Measurements from ENCODE around the gene DPP10.

DPP10 gene

DNA sequence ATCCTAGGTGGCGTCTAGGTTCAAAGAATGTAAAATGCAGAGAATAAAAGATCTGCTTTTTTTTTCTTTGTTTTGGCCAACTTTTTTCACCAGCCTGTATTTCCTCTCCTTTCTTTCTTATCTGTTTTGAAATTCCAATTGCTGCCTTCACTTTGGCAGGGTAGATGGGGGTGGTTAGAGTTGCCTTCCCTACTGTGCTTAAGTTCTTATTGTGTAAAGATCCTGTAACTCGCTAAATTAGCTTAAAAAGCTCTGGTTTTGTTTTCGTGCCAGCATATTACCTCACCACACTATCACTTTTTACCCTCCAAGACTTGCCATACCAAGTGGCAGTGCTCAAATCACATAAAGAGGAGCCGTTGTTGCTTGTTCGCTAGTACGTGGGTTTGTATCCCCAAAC is 921.7 kb downstream of the DPP10 start:
- no peak overlapping the region for H3K4me3 ChIP-seq (replicated peaks in 1 of 2; ENCODE audit: low read depth in 2 of 2, low read length in 2 of 2)
- no peak for DNase-seq (ENCODE audit: low read depth in 2 of 2)
- TF ChIP-seq, protein P1, sequence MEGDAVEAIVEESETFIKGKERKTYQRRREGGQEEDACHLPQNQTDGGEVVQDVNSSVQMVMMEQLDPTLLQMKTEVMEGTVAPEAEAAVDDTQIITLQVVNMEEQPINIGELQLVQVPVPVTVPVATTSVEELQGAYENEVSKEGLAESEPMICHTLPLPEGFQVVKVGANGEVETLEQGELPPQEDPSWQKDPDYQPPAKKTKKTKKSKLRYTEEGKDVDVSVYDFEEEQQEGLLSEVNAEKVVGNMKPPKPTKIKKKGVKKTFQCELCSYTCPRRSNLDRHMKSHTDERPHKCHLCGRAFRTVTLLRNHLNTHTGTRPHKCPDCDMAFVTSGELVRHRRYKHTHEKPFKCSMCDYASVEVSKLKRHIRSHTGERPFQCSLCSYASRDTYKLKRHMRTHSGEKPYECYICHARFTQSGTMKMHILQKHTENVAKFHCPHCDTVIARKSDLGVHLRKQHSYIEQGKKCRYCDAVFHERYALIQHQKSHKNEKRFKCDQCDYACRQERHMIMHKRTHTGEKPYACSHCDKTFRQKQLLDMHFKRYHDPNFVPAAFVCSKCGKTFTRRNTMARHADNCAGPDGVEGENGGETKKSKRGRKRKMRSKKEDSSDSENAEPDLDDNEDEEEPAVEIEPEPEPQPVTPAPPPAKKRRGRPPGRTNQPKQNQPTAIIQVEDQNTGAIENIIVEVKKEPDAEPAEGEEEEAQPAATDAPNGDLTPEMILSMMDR (IDR thresholded peaks at IDR 0.05; ENCODE audit: low read depth, low read length) = no peak

DNA sequence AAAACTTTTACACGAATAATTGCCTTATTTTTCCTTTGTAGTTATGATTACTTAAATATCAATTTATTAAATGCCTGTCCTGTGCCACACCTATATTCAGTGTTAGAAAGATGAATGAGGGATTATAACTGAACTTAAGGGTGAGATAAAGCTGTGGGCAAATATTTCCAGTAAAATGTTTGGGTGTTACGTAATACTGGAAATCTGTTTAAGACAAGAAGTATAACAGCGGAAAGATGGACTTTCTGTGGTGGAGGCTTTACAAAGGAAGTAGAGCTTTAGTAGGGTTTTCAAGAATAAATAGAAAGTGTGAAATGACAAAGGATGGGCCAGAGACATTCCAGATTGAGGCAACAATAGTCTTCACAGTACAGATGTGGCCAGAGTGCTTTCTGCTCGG is 927.0 kb downstream of the DPP10 start:
- peak in 1 of 2 donors; percentile 0 for DNase-seq (ENCODE audit: low read depth in 2 of 2)
- TF ChIP-seq, protein P1 (IDR thresholded peaks at IDR 0.05; ENCODE audit: low read depth, low read length) = no peak
- H3K4me3 ChIP-seq (replicated peaks in 1 of 2; ENCODE audit: low read depth in 2 of 2, low read length in 2 of 2) = no peak overlapping the region

DNA sequence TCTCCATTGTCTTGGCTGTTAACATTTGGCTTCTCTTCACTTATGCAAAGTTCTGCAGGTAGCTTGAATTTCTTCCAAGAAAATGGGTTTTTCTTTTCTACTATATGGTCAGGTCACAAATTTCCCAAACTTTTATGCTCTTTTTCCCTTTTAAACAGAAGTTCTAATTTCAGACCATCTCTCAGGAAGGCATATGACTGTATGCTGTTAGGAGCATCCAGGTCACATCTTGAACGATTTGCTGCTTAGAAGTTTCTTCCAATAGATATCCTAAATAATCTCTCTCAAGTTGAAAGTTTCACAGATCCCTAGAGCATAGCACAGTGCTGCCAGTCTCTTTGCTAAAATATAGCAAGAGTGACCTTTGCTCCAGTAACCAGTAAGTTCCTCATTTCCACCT is 932.5 kb downstream of the DPP10 start:
- TF ChIP-seq, protein P1 (IDR thresholded peaks at IDR 0.05; ENCODE audit: low read depth, low read length) = no peak

DNA sequence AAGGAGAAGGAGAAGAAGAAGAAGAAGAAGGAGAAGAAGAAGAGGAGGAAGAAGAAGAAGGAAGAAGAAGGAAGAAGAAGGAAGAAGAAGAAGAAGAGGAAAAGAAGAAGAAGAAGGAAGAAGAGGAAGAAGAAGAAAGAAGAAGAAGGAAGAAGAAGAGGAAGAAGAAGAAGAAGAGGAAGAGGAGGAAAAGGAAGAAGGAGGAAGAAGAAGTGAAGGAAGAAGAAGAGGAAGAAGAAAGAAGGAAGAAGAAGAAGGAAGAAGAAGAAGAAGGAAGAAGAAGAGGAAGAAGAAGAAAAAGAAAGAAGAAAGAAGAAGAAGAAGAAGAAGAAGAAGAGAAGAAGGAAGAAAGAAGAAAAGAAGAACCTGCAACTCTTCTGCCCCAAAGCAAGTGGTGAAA is 942.0 kb downstream of the DPP10 start:
- DNase-seq (ENCODE audit: low read depth in 2 of 2) = no peak
- H3K4me3 ChIP-seq (replicated peaks in 1 of 2; ENCODE audit: low read depth in 2 of 2, low read length in 2 of 2) = no peak overlapping the region
- TF ChIP-seq, protein P1 (IDR thresholded peaks at IDR 0.05; ENCODE audit: low read depth, low read length) = no peak

More for the DNA sequence above, 932.5 kb downstream of the DPP10 start:
- H3K4me3 ChIP-seq (replicated peaks in 1 of 2; ENCODE audit: low read depth in 2 of 2, low read length in 2 of 2) = no peak overlapping the region
- DNase-seq (ENCODE audit: low read depth in 2 of 2) = no peak

DNA sequence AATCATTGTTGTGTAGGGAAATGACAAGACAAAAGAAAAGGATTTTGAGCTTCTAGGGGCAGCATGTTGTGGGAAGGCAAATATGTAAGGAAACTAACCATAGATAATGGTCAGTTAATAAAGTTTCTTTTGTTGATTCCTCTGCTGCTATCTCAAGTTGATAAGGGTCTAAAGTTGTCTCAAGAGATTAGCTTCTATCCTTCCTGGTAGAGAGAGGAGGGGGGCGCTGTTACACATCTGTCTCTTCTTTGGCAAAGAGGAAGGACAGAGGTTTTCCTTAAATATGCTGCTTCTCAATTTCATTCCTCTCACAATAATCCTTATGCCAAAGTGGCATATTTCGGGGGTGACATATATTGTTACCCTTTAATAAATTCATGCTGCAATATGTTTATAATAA is 944.0 kb downstream of the DPP10 start:
- DNase-seq (ENCODE audit: low read depth in 2 of 2) = no peak
- no peak overlapping the region for H3K4me3 ChIP-seq (replicated peaks in 1 of 2; ENCODE audit: low read depth in 2 of 2, low read length in 2 of 2)
- TF ChIP-seq, protein P1 (IDR thresholded peaks at IDR 0.05; ENCODE audit: low read depth, low read length) = no peak

DNA sequence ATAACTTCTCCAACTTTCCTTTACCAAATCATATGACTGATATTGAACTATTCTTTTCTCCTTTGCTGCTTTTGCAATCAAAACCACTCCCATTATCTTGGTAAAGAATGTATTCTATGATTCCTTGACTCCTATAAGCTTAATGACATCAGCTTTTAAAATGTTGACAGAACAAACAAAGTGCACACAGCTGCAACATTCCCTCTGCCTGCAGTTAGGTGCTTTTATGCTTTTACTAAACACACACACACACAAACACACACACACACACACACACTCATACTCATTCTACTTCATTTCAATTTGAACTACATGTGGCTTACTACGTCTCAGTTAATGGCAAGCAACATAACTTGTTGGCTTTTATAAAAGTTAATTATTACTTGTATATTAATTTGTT is 946.6 kb downstream of the DPP10 start:
- TF ChIP-seq, protein P1 (IDR thresholded peaks at IDR 0.05; ENCODE audit: low read depth, low read length) = no peak
- H3K4me3 ChIP-seq (replicated peaks in 1 of 2; ENCODE audit: low read depth in 2 of 2, low read length in 2 of 2) = no peak overlapping the region
- no peak for DNase-seq (ENCODE audit: low read depth in 2 of 2)

DNA sequence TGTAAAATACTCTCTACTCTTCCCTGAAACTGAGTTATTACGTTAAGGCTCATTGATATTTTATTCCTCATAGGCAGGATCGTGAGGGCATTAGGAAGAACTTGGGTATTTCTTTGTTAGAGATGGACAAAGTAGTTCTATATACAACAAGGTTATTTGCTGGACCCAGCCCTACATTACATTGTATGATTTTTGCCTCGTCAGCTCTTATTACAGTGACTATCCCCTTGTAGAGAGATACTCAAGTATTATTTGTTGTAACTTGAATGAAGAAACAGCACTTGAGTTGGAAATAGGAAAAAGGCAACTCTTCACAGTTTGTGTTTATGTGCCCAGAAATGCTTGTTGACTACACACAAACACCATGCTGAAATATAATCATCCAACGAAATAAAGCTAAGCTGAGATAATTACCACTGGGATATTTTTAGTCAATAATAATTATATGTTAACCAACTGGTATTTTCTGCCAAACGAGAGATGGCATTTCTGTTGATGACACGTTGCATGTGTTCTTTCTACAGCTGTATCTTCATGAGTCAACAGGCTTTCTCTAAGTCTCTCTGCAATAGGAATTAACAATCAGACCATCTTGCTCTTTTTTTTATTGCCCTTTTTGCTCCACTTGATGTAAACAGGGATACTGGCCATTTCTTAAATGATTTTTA is 947.6 kb downstream of the DPP10 start:
- TF ChIP-seq, protein P1 (IDR thresholded peaks at IDR 0.05; ENCODE audit: low read depth, low read length) = no peak
- DNase-seq (ENCODE audit: low read depth in 2 of 2) = no peak
- no peak overlapping the region for H3K4me3 ChIP-seq (replicated peaks in 1 of 2; ENCODE audit: low read depth in 2 of 2, low read length in 2 of 2)

All from cardiac fibroblast (primary cell).